GM12873 (cell line): Measurements from ENCODE around the gene FAM83B.

ENCODE experiments used
- TF ChIP-seq, protein P1 (sequence below): IDR thresholded peaks from 2 replicates; pipeline ENCODE4 v1.5.1; 2012; ENCODE audit warnings: low read depth, mild to moderate bottlenecking, moderate library complexity, low read length, control low read depth; ENCODE audit not compliant: insufficient read depth; ENCODE audit errors: missing control alignments

The FAM83B gene

DNA sequence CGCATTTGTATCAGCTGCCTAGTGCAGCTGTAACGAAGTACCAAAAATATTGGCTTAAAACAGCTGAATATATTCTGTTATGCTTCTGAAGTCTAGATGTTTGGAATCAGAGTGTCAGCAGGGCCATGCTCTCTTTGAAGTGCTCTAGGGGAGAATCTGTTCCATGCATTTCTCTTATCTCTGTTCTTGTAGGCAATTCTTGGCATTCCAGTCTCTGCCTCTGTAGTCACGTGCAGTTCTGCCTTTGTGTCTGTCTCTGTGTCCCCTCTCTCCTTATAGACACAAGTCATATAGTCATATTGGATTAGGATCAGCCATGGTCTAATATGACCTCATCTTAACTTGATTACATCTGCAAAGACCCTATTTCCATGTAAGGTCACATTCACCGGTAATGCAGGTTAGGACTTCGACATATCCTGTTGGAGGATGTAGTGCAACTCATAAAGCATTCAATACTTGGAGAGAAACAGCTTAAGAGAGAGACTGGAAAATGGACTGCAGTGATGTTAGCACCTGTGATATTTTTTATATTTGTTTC is 18.6 kb downstream of the FAM83B start:
- TF ChIP-seq, protein P1, sequence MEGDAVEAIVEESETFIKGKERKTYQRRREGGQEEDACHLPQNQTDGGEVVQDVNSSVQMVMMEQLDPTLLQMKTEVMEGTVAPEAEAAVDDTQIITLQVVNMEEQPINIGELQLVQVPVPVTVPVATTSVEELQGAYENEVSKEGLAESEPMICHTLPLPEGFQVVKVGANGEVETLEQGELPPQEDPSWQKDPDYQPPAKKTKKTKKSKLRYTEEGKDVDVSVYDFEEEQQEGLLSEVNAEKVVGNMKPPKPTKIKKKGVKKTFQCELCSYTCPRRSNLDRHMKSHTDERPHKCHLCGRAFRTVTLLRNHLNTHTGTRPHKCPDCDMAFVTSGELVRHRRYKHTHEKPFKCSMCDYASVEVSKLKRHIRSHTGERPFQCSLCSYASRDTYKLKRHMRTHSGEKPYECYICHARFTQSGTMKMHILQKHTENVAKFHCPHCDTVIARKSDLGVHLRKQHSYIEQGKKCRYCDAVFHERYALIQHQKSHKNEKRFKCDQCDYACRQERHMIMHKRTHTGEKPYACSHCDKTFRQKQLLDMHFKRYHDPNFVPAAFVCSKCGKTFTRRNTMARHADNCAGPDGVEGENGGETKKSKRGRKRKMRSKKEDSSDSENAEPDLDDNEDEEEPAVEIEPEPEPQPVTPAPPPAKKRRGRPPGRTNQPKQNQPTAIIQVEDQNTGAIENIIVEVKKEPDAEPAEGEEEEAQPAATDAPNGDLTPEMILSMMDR = no peak

DNA sequence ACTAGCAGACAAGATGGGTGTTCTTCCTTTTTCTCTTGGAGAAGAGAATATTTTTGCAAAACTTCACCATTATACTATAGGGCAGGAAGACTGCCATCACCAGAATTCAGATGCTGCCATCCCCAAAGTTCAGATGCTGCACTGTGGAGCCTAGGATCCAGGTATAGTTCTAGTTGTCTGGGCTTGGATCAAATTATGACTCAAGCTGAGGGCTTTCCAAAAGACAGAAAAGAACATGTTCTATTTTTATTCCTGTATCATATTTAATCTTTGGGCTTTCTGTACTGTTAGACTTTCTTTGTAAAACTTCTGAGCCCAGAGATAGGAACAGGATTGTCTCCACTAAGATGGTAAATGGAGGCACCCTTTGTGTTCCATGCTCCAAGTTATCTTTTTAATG is 22.0 kb downstream of the FAM83B start:
- TF ChIP-seq, protein P1 = no peak

DNA sequence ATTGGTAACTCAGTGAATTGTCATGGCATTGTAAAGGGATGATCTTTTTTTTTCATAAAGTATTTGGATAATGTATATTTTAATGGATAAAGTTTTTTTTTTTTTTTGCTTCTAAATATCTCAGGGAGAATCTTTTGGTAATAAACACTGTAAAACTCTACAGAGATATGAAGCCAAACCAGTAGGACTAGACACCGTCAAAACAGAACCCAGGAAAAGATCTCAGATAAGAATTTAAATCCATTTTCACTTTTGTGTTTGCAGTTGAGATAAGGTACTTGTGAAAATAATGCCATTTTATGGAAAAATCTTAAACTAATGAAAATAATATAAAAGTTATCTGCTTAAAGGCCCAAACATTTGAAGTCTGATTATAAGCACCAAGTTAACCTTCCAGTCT is 27.0 kb downstream of the FAM83B start:
- TF ChIP-seq, protein P1 = no peak

DNA sequence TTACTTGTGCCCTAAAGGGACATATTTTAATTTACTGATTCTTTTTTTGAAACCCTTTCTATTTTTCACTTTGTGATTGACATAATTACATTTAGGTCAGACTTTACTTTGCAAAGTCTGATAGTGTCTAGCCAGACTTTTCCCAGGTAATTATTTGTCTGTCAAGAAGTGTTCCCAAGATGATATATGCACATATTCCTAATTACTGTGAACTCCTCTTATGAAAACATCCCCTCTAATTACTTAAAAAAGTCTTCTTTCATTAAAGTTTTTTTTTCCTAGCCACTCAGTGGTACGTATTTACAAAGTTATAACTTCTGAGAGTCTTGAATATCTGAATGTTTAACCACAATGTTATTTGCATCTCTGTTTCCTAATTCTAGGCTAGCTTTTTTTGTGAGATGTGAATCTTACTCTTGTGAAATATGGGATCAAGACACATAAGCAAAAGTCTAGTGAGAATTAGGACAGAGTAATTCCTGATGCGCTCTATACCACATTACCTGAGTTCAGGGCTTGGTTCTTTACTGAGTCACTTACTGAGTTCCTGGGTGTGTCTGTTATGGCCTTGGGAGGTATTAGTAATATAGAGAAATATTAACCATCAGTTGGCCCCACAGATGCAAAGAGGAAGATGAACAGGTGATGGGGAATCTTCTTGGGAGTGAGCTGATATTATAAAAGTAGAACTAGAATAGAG is 27.9 kb downstream of the FAM83B start:
- TF ChIP-seq, protein P1 = no peak

DNA sequence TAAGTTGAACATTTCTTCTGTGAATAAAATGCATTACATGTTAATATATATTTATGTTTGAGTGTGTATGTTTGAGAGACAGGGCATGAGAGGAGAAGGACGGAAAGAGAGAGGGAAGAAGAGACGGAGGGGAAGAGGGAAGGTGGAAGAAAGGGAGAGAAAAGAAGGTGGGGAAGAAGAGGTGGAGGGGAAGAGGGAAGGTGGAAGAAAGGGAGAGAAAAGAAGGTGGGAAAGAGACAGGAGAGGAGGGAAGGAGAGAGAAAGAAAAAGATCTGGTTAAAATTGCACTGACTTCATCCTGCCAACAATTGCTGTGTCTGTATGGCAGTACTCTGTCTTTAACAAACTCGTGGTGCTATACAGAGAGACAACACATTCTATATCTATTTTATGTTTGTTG is 29.0 kb downstream of the FAM83B start:
- TF ChIP-seq, protein P1 = no peak

DNA sequence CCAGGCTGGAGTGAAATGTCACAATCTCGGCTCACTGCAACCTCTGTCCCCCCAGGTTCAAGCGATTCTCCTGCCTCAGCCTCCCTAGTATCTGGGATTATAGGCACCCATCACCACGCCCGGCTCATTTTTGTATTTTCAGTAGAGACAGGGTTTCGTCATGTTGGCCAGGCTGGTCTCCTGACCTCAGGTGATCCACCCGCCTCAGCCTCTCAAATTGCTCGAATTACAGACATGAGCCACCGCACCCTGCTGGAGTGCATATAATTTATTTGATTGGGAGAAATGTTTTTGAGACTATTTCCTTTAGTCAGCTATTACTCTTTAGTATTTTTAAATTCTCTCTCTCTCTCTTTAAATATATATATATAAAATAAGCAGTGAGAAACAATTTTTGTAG is 29.8 kb downstream of the FAM83B start:
- TF ChIP-seq, protein P1 = no peak

DNA sequence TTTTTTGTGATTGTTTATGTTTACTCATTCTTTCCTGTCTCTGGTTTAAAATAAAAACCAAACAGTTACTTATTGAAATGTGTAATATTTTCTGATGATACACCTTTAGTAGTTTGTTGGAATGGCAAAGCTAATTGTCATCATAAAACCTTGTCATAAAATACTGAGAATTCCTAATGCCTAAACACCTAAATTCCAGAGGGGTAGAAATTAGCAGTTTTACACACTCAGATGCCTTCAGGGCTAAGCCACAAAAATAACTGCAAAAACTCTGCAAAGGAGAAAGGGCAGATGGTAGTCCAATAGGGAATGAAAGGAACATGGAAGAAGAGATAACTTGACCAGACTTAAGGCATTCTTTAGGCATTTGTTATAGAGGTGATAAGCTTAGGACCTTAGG is 30.3 kb downstream of the FAM83B start:
- TF ChIP-seq, protein P1 = no peak
